Epithelial cell of esophagus (primary cell): Measurements from ENCODE around the gene IFT25.
"Not testable (repeated sequence)": the region's sequence is repeated elsewhere in the genome, so short reads cannot be mapped to it uniquely, and the experiment has no call there.

Experiments
- DNase-seq: peaks from one replicate; pipeline ENCODE4 v3.0.0; 2010; ENCODE audit warnings: low read depth
- H3K4me3 ChIP-seq: 2 replicates; pipeline ENCODE4 v1.5.1; 2011; ENCODE audit warnings: mild to moderate bottlenecking, low read length, control low read depth
- CTCF ChIP-seq: IDR thresholded peaks from 2 replicates; pipeline ENCODE4 v1.5.1; 2011; ENCODE audit warnings: low read depth, mild to moderate bottlenecking, low read length, control low read depth, inconsistent platforms; ENCODE audit not compliant: insufficient read depth; ENCODE audit errors: missing control alignments

IFT25 gene

GRCh38 chr1:53982034-53982762 lies 36.7 kb upstream of the IFT25 start:
- peak overlapping the region; percentile 2 for H3K4me3 ChIP-seq
- no peak for TF ChIP-seq CTCF
- DNase-seq, result peak; percentile 41

- no peak overlapping the region for H3K4me3 ChIP-seq
- TF ChIP-seq CTCF, result no peak
- DNase-seq, result no peak
Measured at GRCh38 chr1:53981220-53981619, 35.7 kb upstream of the IFT25 start.

GRCh38 chr1:53979712-53980450 lies 34.4 kb upstream of the IFT25 start:
- no peak for DNase-seq
- no peak for TF ChIP-seq CTCF
- H3K4me3 ChIP-seq, result no peak overlapping the region

GRCh38 chr1:53975861-53976260 lies 30.4 kb upstream of the IFT25 start:
- no peak for TF ChIP-seq CTCF
- DNase-seq, result no peak
- no peak overlapping the region for H3K4me3 ChIP-seq

- TF ChIP-seq CTCF, result no peak
- DNase-seq, result no peak
- no peak overlapping the region for H3K4me3 ChIP-seq
Measured at GRCh38 chr1:53971718-53972117, 26.2 kb upstream of the IFT25 start.

- not testable (repeated sequence) for H3K4me3 ChIP-seq, DNase-seq
Measured at GRCh38 chr1:53969323-53969722, 23.8 kb upstream of the IFT25 start.

- no peak overlapping the region for H3K4me3 ChIP-seq
- no peak for TF ChIP-seq CTCF
- DNase-seq, result peak; percentile 19
Measured at GRCh38 chr1:53968125-53968513, 22.6 kb upstream of the IFT25 start.
